Stimulated activated effector memory CD8-positive, alpha-beta T cell treated with anti-CD3 and anti-CD28 coated beads, Interleukin-12 subunit alpha, Interleukin-12 subunit beta, amount 100 ng/mL, for 72 hours (primary cell): ENCODE data around the gene IGF2BP3.
"Not testable (repeated sequence)": the region's sequence is repeated elsewhere in the genome, so short reads cannot be mapped to it uniquely, and the experiment has no call there.

Experiments
- ATAC-seq: fragments of 150-1000 bp; cut with Tn5 transposase; 2 replicates; pipeline ENCODE4 v1.10.0; 2021
- DNase-seq, 2 donors: peaks; one replicate each; pipeline ENCODE4 v3.0.0; 2021 to 2022; ENCODE audit warnings: low spot score in 2 of 2
- H3K27ac Mint-ChIP-seq: one replicate; pipeline ENCODE4 v1.8.0; 2022; ENCODE audit warnings: mild to moderate bottlenecking, mixed read lengths
- H3K36me3 Mint-ChIP-seq: one replicate; pipeline ENCODE4 v1.8.0; 2022; ENCODE audit warnings: mild to moderate bottlenecking, mixed read lengths
- H3K4me1 Mint-ChIP-seq: one replicate; pipeline ENCODE4 v1.8.0; 2022; ENCODE audit warnings: mixed read lengths
- H3K4me3 Mint-ChIP-seq: one replicate; pipeline ENCODE4 v1.8.0; 2022; ENCODE audit warnings: mild to moderate bottlenecking, mixed read lengths
- H3K9me3 Mint-ChIP-seq: one replicate; pipeline ENCODE4 v1.8.0; 2022; ENCODE audit warnings: mixed read lengths

IGF2BP3 gene

DNA sequence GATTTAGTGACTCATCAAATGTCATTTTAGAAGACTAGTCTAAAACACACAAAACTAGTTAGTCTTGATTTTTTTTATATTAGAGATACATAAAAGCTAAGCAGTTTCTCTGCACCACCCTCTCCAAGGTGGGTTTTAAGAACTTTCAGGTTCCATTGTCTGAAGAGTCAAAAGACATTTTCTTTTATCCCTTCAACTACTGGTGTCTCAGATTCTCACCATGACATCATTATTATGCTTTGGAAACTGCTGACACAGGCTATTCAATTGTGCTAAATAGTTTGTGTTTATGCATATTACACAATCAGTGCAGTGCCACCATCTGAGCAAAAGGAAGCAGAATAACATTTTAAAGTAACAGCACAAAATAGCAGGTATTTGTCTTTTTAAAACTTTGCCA lies 52.2 kb downstream of the IGF2BP3 start:
- no peak overlapping the region for H3K27ac Mint-ChIP-seq
- H3K4me3 Mint-ChIP-seq: no peak overlapping the region
- ATAC-seq (no peak), DNase-seq (no peak)
- no peaks in the 10 kb centered on the region for H3K9me3 Mint-ChIP-seq
- no peaks in the 10 kb centered on the region for H3K36me3 Mint-ChIP-seq
- H3K4me1 Mint-ChIP-seq: no peaks in the 10 kb centered on the region

DNA sequence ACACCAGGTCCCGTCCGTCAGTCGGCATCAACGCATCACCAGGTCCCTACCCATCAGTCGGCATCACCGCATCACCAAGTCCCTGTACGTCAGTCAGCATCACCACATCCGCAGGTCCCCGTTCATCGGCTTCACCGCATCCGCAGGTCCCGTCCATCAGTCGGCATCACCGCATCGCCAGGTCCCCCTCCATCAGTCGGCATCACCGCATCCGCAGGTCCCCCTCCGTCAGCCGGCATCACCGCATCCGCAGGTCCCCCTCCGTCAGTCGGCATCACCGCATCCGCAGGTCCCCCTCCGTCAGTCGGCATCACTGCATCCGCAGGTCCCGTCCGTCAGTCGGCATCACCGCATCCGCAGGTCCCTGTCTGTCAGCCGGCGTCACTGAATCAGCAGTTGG lies 55.1 kb downstream of the IGF2BP3 start:
- no peaks in the 10 kb centered on the region for H3K9me3 Mint-ChIP-seq
- ATAC-seq (no peak), DNase-seq (no peak)
- H3K4me1 Mint-ChIP-seq: no peaks in the 10 kb centered on the region
- H3K27ac Mint-ChIP-seq: no peak overlapping the region
- H3K4me3 Mint-ChIP-seq: no peak overlapping the region
- no peaks in the 10 kb centered on the region for H3K36me3 Mint-ChIP-seq

DNA sequence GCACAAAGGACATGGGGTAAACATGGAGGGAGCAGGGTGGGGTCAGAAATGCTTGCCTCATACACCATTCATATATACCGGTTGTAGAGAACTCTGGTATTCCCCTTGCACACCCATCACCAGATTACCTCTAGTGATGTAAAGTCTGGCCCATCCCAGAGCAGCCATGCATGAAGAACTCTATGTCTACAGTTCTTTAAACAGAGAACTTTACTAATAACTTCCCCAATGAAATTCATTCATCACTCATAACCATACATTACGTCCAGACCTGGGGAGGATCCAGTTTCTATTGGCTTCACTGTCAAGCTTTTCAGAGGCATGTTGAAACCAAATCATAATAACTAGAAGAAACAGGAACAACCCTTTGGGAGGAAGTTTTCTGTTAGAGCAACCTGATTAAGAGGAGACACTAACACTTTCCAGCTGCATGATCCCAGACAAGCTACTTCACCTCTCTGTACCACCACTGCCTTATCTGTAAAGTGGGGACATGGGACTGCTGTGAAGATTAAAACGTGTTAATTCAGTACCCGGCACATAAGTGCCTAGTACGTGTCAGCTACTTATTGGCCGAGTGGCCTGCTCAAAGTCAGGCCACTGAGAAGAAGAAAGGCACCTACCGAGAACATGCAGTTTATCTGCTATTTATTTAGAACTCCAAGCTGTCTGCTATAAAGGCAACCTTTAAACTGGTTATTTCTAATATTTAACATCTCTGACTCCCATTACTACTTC lies 59.7 kb downstream of the IGF2BP3 start:
- Mint-ChIP-seq H3K9me3 (no peaks in the 10 kb centered on the region), H3K4me3 (no peak overlapping the region)
- ATAC-seq: peak; percentile 76

DNA sequence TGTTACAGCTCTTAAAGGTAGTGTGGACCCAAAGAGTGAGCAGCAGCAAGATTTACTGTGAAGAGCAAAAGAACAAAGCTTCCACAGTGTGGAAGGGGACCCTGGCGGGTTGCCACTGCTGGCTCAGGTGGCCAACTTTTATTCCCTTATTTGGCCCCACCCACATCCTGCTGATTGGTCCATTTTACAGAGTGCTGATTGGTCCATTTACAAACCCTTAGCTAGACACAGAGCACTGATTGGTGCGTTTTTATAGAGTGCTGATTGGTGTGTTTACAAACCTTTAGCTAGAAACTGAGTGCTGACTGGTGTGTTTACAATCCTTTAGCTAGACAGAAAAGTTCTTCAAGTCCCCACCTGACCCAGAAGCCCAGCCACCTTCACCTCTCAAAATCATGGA lies 63.7 kb downstream of the IGF2BP3 start:
- not testable (repeated sequence) for ATAC-seq, H3K9me3 Mint-ChIP-seq, H3K4me3 Mint-ChIP-seq, H3K36me3 Mint-ChIP-seq, H3K27ac Mint-ChIP-seq, DNase-seq
- H3K4me1 Mint-ChIP-seq: peaks cover 13% of the 10 kb centered on the region

More for the DNA sequence above, 59.7 kb downstream of the IGF2BP3 start:
- H3K27ac Mint-ChIP-seq: no peak overlapping the region
- H3K36me3 Mint-ChIP-seq: no peaks in the 10 kb centered on the region
- no peaks in the 10 kb centered on the region for H3K4me1 Mint-ChIP-seq
- DNase-seq: no peak

DNA sequence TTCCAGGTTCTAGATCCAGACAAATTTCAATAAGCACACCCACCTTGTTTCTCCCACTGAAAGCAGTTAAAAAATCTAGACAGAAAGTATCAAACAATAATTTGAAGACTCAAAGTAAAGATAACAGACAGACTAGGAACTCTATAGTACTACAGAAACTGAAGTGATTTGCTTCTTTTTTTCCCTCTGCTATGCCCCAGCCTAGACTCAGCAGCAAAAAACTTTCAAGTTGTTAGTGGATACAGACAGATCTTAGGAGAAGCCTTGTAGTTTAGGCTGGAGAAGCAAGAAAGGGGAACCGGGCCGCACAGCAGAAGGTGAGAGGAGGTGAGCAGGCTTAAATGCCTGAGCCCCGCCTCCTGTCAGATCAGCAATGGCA lies 65.1 kb downstream of the IGF2BP3 start:
- Mint-ChIP-seq H3K9me3 (no peaks in the 10 kb centered on the region), H3K27ac (peak overlapping the region; percentile 33), H3K4me3 (no peak overlapping the region), H3K4me1 (peaks cover 13% of the 10 kb centered on the region), H3K36me3 (no peaks in the 10 kb centered on the region)
- ATAC-seq (no peak), DNase-seq (no peak)

DNA sequence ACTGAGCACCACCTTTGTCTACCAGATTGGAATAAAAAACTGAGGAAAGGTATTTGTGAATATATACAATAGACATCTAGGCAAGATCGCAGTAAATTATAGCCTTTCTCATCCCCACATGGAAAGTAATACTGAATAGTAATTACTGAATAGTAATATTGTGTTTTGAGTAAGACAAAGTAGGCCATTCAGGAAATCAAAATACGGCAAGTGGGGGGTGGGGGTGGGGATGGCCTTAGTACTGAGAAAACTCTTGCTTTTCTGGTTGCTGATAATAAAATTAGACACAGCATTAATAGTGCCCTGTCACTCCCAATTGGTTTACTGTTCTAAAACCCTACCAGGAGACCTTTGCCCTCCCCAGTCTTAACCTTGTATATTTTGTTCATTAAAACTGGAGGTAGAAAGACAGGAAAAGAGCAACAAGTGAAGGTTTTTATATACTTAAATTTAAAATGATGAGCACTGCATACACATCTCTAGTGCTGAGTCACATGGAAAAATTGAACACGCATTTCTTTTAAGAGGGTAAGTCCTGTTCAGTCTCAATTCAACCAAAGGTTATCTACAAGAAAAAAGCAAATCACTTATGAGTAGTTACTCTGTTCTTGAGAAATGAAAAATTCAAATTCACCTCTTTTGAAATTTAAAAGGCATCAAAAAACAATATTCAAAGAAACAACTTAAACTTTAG lies 65.6 kb downstream of the IGF2BP3 start:
- Mint-ChIP-seq H3K4me3 (no peak overlapping the region), H3K9me3 (no peaks in the 10 kb centered on the region), H3K4me1 (peaks cover 13% of the 10 kb centered on the region), H3K27ac (peak overlapping the region; percentile 33), H3K36me3 (no peaks in the 10 kb centered on the region)
- DNase-seq (no peak), ATAC-seq (peak; percentile 87)

DNA sequence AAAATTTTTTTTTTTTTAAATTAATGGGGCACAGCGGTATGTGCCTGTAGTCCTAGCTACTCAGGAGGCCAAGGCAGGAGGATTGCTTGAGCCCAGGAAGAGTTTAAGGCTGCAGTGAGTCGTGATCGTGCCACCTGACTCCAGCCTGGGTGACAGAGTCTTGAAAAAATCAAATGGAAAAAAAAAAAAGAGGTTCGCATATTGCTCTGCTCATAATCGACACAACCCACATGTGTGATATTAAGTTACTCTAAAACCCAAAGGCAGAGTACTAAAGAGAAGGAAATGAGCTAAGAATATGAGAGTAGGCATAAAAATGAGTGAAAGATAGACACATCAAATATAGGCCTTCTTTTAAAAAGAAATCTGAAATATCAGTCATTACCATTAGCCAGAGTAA lies 66.3 kb downstream of the IGF2BP3 start:
- Mint-ChIP-seq H3K36me3 (no peaks in the 10 kb centered on the region), H3K9me3 (no peaks in the 10 kb centered on the region), H3K4me1 (peaks cover 13% of the 10 kb centered on the region), H3K4me3 (no peak overlapping the region), H3K27ac (peak overlapping the region; percentile 33)
- no peak for DNase-seq
- ATAC-seq: no peak

DNA sequence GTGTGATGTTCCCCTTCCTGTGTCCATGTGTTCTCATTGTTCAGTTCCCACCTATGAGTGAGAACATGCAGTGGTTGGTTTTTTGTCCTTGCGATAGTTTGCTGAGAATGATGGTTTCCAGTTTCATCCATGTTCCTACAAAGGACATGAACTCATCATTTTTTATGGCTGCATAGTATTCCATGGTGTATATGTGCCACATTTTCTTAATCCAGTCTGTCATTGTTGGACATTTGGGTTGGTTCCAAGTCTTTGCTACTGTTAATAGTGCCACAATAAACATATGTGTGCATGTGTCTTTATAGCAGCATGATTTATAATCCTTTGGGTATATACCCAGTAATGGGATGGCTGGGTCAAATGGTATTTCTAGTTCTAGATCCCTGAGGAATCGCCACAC lies 72.2 kb downstream of the IGF2BP3 start:
- not testable (repeated sequence) for H3K27ac Mint-ChIP-seq, ATAC-seq, DNase-seq, H3K36me3 Mint-ChIP-seq, H3K4me3 Mint-ChIP-seq, H3K9me3 Mint-ChIP-seq, H3K4me1 Mint-ChIP-seq

DNA sequence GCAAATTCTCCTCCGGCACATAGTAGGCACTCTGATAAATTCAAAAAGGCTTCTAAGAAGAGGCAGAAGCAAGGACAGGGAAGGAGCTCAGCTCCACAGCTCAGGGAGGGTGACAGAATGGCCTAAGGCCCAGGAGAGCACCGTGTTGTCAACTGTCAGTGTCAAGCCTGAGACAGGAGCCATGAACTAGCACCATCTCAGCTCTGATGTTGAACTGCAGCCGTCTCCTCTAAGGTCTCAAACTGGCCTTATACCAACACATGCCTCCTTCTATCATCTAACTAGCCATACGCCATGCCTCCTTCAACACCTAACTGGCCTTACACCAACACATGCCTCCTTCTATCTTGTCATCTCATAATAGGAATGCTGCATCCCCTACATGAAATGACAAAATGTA lies 73.0 kb downstream of the IGF2BP3 start:
- no peak overlapping the region for H3K4me3 Mint-ChIP-seq
- H3K9me3 Mint-ChIP-seq: no peaks in the 10 kb centered on the region
- ATAC-seq: no peak
- H3K27ac Mint-ChIP-seq: no peak overlapping the region
- no peaks in the 10 kb centered on the region for H3K36me3 Mint-ChIP-seq
- H3K4me1 Mint-ChIP-seq: no peaks in the 10 kb centered on the region
- no peak for DNase-seq

DNA sequence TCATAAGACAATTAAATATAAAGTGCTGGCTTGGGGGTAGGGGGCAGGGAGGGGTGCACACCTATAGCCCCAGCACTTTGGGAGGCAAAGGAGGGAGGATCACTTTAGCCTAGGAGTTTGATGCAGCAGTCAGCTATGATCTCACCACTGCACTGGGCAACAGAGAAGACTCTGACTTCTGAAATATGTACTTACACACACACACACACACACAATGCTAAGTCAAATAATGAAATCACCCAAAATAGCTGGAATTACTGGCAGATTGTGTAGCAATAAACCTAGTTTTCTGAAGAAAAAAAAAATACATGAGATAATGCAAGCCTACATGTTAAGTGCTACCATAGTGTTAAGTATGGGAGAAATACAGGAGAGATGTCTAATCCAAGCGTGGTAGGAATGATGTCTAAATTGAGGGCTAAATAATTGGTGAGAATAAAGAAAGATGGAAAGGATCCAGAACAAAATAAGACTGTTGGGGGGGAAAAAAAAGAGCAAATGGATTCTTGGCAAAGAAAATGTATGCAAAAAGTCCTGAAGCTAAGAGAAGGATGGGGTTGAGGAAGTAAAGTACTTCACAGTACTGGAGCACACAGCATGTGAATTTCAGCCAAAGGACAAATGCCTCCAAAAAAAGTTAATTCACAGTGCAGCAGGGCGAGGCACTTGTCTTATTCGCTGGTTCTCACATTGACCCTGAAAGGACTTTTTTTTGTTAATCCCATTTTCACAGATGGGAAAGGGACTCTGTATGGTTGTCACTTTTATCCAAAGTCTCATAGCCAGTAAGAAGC lies 73.9 kb downstream of the IGF2BP3 start:
- H3K36me3 Mint-ChIP-seq: no peaks in the 10 kb centered on the region
- no peak overlapping the region for H3K4me3 Mint-ChIP-seq
- peaks cover 8% of the 10 kb centered on the region for H3K4me1 Mint-ChIP-seq
- no peaks in the 10 kb centered on the region for H3K9me3 Mint-ChIP-seq
- no peak for DNase-seq
- ATAC-seq: no peak
- H3K27ac Mint-ChIP-seq: no peak overlapping the region

DNA sequence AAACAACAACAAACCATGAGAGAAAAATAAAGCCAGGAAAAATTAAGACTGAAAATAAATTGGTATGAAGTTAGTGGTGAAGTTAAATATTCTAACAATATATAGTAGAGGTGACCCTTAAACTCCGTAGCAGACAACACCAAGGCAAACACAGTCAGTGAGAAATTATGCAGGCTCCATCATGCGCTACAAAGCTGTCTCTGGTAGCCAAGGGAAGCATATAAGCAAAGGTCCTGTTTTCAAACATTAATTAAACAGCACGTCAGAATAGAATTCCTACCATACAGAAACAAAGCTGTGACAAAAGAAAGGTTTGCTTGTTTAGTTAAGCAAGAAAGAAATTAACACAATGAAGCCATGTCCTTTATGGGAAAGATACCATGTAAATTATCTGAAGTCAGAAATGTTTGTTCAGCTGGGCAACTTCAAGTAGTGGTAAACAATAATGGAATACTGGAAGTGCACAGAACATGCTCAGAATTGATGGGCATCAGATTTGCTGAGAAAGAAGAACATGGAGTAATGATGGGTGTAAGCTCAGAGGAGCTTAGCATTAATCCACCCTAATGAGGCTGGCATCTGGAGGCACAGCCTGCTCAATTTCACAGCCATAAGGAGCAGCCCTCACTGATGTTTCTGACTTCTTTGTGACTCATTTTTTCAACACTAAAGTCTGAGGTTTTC lies 75.7 kb downstream of the IGF2BP3 start:
- Mint-ChIP-seq H3K9me3 (no peaks in the 10 kb centered on the region), H3K36me3 (no peaks in the 10 kb centered on the region), H3K27ac (no peak overlapping the region), H3K4me1 (peaks cover 13% of the 10 kb centered on the region), H3K4me3 (no peak overlapping the region)
- ATAC-seq (no peak), DNase-seq (no peak)

DNA sequence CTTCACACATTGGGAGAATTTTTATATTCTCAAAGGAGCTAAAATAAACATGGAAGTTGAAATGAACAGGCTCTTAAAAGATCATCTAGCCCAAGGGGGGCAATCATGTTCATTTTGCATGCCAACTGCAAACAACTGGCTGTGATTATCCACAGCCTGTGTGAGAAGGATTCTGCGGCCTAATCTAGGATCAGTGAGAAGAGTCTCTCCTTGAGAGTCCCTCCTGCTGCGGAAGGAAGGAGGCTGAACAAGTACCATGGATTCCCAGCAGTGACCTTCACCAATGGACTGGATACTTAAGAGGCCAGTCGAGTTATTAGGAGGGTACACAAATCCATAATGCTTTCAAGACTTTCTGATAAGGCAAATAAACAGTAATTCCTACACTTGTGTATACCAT lies 76.7 kb downstream of the IGF2BP3 start:
- no peak for ATAC-seq
- no peak overlapping the region for H3K4me3 Mint-ChIP-seq
- no peaks in the 10 kb centered on the region for H3K36me3 Mint-ChIP-seq
- peaks cover 13% of the 10 kb centered on the region for H3K4me1 Mint-ChIP-seq
- H3K27ac Mint-ChIP-seq: no peak overlapping the region
- no peak for DNase-seq
- H3K9me3 Mint-ChIP-seq: no peaks in the 10 kb centered on the region

DNA sequence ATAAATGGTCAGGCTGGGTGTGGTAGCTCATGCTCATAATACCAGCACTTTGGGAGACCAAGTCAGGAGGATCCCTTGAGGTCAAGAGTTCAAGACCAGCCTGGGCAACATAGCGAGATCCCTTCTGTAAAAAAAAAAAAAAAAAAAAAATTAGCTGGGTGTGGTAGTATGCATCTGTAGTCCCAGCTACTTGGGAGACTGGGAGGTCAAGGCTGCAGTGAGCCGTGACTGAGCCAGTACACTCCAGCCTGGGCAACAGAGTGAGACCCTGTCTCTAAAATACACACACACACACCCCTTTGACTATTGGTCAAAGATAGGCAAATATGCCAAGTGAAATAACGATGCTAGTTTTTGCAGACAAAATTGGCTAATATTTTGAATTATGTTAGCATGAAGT lies 80.6 kb downstream of the IGF2BP3 start:
- no peaks in the 10 kb centered on the region for H3K9me3 Mint-ChIP-seq
- DNase-seq (no peak), ATAC-seq (no peak)
- H3K4me3 Mint-ChIP-seq: no peak overlapping the region
- no peak overlapping the region for H3K27ac Mint-ChIP-seq
- H3K4me1 Mint-ChIP-seq: peaks cover 13% of the 10 kb centered on the region
- H3K36me3 Mint-ChIP-seq: no peaks in the 10 kb centered on the region

DNA sequence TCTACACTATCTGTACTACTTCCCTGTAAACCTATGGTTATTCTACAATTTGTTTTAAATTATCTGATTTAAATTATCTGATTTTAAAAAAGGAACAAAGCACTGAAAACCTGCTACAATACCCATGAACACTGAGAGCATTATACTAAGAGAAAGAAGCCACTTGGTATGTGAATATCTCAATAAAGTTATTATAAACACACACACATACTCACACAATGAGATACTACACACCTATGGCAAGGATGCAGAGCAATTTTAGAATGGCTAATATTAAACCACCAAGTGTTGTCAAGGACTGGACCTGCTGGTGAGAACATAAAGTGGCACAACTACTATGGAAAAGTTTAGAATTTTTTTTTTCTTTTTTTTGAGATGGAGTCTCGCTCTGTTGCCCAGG lies 82.7 kb downstream of the IGF2BP3 start:
- H3K9me3 Mint-ChIP-seq: no peaks in the 10 kb centered on the region
- H3K27ac Mint-ChIP-seq: no peak overlapping the region
- ATAC-seq (no peak), DNase-seq (no peak)
- H3K4me3 Mint-ChIP-seq: no peak overlapping the region
- peaks cover 13% of the 10 kb centered on the region for H3K4me1 Mint-ChIP-seq
- H3K36me3 Mint-ChIP-seq: no peaks in the 10 kb centered on the region

DNA sequence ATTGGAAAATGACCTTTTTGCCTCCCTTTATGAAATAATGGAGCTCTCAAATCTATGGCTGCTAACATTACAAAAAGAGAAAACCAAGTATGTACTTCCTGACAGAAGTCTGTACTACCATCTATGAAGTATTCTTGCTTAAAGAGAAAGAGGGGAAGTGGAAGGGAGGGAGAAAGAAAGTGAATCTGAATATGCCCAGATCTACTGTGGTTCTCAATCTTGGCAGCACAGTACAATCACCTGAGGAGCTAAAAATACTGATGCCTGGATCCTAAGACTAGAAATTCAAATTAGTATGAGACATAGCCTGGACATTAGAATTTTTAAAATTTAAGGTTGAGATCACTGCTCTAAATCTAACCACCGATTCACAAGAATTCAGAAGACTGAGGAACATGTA lies 85.2 kb downstream of the IGF2BP3 start:
- DNase-seq (no peak), ATAC-seq (no peak)
- H3K9me3 Mint-ChIP-seq: no peaks in the 10 kb centered on the region
- no peak overlapping the region for H3K27ac Mint-ChIP-seq
- no peaks in the 10 kb centered on the region for H3K36me3 Mint-ChIP-seq
- no peak overlapping the region for H3K4me3 Mint-ChIP-seq
- H3K4me1 Mint-ChIP-seq: peaks cover 5% of the 10 kb centered on the region
